HepG2 (cell line): Measurements from ENCODE around the gene FAM20C. TPM values are rescaled to one million over a fixed set of nuclear protein-coding genes. Genes with fewer than 3 reads are reported as not detected.

Experiments
- AGO2 ChIP-seq: fragments of 200-400 bp; formaldehyde crosslinking; optimal IDR thresholded peaks from 2 replicates; pipeline ENCODE3; 2017; ENCODE audit warnings: mild to moderate bottlenecking, low read depth, low read length, moderate library complexity
- HOXA3 ChIP-seq: sonication (generic); formaldehyde crosslinking; IDR thresholded peaks from 2 replicates; pipeline ENCODE4 v1.5.0; 2020; ENCODE audit warnings: missing genetic modification reagents
- LCORL ChIP-seq, 2 experiments: fragments of 450-650 bp in 1 of 2; sonication (generic) in 1 of 2; formaldehyde crosslinking in 1 of 2; IDR thresholded peaks; 2 replicates each; pipeline versions ENCODE4 v1.5.0 to v1.6.1; 2017 to 2020; ENCODE audit warnings: antibody characterized with exemption in 1 of 2, missing genetic modification reagents in 1 of 2
- MED1 ChIP-seq: sonication (generic); formaldehyde crosslinking; IDR thresholded peaks from 2 replicates; pipeline ENCODE4 v1.4.0; 2020; ENCODE audit warnings: missing genetic modification reagents
- PAXIP1 ChIP-seq: sonication (generic); formaldehyde crosslinking; conservative IDR thresholded peaks from 2 replicates; pipeline ENCODE4 v1.4.0; 2020; ENCODE audit warnings: mild to moderate bottlenecking, missing genetic modification reagents, moderate library complexity
- SOX6 ChIP-seq, 2 experiments: fragments of 450-650 bp in 1 of 2; sonication (generic) in 1 of 2; formaldehyde crosslinking in 1 of 2; IDR thresholded peaks; 2 replicates each; pipeline versions ENCODE4 v1.4.0 to v1.6.1; 2017 to 2020; ENCODE audit warnings: antibody characterized with exemption in 1 of 2, mild to moderate bottlenecking in 1 of 2, missing genetic modification reagents in 1 of 2
- STAG1 ChIP-seq: sonication (generic); formaldehyde crosslinking; IDR thresholded peaks from 2 replicates; pipeline ENCODE4 v1.4.0; 2020; ENCODE audit warnings: missing genetic modification reagents
- YEATS2 ChIP-seq: sonication (generic); formaldehyde crosslinking; IDR thresholded peaks from 2 replicates; pipeline ENCODE4 v1.4.0; 2020; ENCODE audit warnings: missing genetic modification reagents, borderline replicate concordance
- ZBTB34 ChIP-seq: sonication (generic); formaldehyde crosslinking; IDR thresholded peaks from 2 replicates; pipeline ENCODE4 v1.8.0; 2022; ENCODE audit warnings: mild to moderate bottlenecking, missing genetic modification reagents
- ZBTB7B ChIP-seq: sonication (generic); formaldehyde crosslinking; IDR thresholded peaks from 2 replicates; pipeline ENCODE4 v1.4.0; 2020; ENCODE audit warnings: missing genetic modification reagents
- ZNF121 ChIP-seq: sonication (generic); formaldehyde crosslinking; IDR thresholded peaks from 2 replicates; pipeline ENCODE4 v1.5.0; 2020; ENCODE audit warnings: mild to moderate bottlenecking, missing genetic modification reagents
- ZNF235 ChIP-seq: sonication (generic); formaldehyde crosslinking; IDR thresholded peaks from 2 replicates; pipeline ENCODE4 v1.8.1; 2023; ENCODE audit warnings: mild to moderate bottlenecking, missing genetic modification reagents, borderline replicate concordance
- ZNF326 ChIP-seq: sonication (generic); formaldehyde crosslinking; IDR thresholded peaks from 2 replicates; pipeline ENCODE4 v1.4.0; 2020; ENCODE audit warnings: missing genetic modification reagents, borderline replicate concordance
- polyA plus RNA-seq, 8 experiments: library from polyadenylated mRNA; depleted of rRNA in 3 of 8; stranded (reverse) in 7 of 8; unstranded in 1 of 8; fragments of >200 nt; fragmentation: Illumina TruSeq in 4 of 8; extraction: Trizol in 4 of 8; gene quantifications; 2 replicates each; pipeline versions ENCODE4 v1.2.1 to v1.2.3, GENCODE V29; 2011 to 2016; ENCODE audit warnings: low read depth in 4 of 8, missing spikeins in 1 of 8, mixed read lengths in 1 of 8; ENCODE audit not compliant: insufficient read depth in 1 of 8
- total RNA-seq, 5 experiments: library from RNA; depleted of rRNA; stranded (reverse); fragments of >200 nt; fragmentation: Illumina TruSeq; extraction: Trizol; gene quantifications; 2 replicates each; pipeline ENCODE4 v1.2.3, GENCODE V29; 2016; ENCODE audit warnings: low read depth in 1 of 5
- TF ChIP-seq, protein P1 (sequence below): sonication (generic); formaldehyde crosslinking; IDR thresholded peaks from 2 replicates; pipeline ENCODE4 v1.5.0; 2020; ENCODE audit warnings: mild to moderate bottlenecking, missing genetic modification reagents, moderate library complexity

The FAM20C gene
- total and polyA plus RNA-seq, 2 of the 13 experiments (the other 11 are each of a cell fraction or from before 2014, with no cell fraction given) = 11.9 to 19.9 TPM

- TF ChIP-seq ZNF121 (CRISPR knock-in tag) = 0 out of 2 replicates have a peak, but pooled peaks have one; percentile 14
- TF ChIP-seq, protein P1, sequence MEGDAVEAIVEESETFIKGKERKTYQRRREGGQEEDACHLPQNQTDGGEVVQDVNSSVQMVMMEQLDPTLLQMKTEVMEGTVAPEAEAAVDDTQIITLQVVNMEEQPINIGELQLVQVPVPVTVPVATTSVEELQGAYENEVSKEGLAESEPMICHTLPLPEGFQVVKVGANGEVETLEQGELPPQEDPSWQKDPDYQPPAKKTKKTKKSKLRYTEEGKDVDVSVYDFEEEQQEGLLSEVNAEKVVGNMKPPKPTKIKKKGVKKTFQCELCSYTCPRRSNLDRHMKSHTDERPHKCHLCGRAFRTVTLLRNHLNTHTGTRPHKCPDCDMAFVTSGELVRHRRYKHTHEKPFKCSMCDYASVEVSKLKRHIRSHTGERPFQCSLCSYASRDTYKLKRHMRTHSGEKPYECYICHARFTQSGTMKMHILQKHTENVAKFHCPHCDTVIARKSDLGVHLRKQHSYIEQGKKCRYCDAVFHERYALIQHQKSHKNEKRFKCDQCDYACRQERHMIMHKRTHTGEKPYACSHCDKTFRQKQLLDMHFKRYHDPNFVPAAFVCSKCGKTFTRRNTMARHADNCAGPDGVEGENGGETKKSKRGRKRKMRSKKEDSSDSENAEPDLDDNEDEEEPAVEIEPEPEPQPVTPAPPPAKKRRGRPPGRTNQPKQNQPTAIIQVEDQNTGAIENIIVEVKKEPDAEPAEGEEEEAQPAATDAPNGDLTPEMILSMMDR (CRISPR knock-in tag) = peak; percentile 57
- TF ChIP-seq MED1 (CRISPR knock-in tag) = 0 out of 2 replicates have a peak, but pooled peaks have one; percentile 24
- no peak for TF ChIP-seq AGO2
- TF ChIP-seq SOX6 (IDR thresholded peaks at IDR 0.05) = no peak
- peak; percentile 70 for TF ChIP-seq SOX6 (CRISPR knock-in tag; IDR thresholded peaks at IDR 0.05)
- no peak for TF ChIP-seq ZNF326 (CRISPR knock-in tag)
- TF ChIP-seq LCORL (IDR thresholded peaks at IDR 0.05) = no peak
- TF ChIP-seq LCORL (CRISPR knock-in tag; IDR thresholded peaks at IDR 0.05) = peak; percentile 60; the same call in 1 of the 2 replicates
- TF ChIP-seq ZBTB34 (CRISPR knock-in tag) = peak; percentile 49; the same call in 1 of the 2 replicates
- TF ChIP-seq STAG1 (CRISPR knock-in tag) = 0 out of 2 replicates have a peak, but pooled peaks have one; percentile 18
- peak; percentile 44 for TF ChIP-seq PAXIP1 (CRISPR knock-in tag)
- TF ChIP-seq YEATS2 (CRISPR knock-in tag) = no peak
- no peak for TF ChIP-seq ZNF235 (CRISPR knock-in tag)
- peak; percentile 46; the same call in 1 of the 2 replicates for TF ChIP-seq HOXA3 (CRISPR knock-in tag)
- no peak for TF ChIP-seq ZBTB7B (CRISPR knock-in tag)
These were observed 7.3 kb downstream of the FAM20C start (continued) for GRCh38 chr7:199483-200249.
